ENCODE data around the gene SLC2A6. TPM values are rescaled to one million over a fixed set of nuclear protein-coding genes. Genes with fewer than 3 reads are reported as not detected.

The SLC2A6 gene
- total RNA-seq, 4 donors from 2014 or later: 0.95 to 10.7 (median 2.2) TPM

- H3K4me1 ChIP-seq: peaks cover 0 to 23% (median 0%) of the 10 kb centered on the region in 4 donors
- no peak for TF ChIP-seq CTCF (IDR thresholded peaks at IDR 0.05)
- TF ChIP-seq POLR2A (IDR thresholded peaks at IDR 0.05): no peak
- no peak within 1 kb of the TSS for H3K27ac ChIP-seq
Measured at GRCh38 chr9:133524679-133525228, 45.9 kb upstream of the SLC2A6 start, which contains the start of gene MYMK. Gene MYMK (minus strand): TSS chr9:133524959. CDS start chr9:133524844, 115 bp downstream.

DNA sequence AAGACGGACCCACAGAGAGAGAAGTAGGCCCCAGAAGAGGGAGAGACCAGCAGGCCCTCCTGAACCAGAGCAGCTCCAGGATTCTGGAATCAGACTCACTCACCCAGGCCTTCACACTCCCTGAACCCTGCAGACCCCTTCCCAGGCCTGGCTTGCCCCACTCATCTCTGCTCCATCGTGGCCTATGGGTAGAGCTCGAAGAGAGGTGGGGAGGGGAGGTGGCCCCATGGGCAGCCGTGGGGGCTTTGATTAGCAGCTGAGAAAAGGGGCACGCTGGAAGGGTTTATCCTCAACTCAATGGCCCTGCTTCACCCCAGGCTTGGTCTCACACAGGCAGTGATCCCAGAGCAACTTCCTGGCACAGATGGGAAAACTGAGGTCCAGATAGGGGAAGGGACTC is 45.2 kb upstream of the SLC2A6 start:
- no peak overlapping the region for H3K4me3 ChIP-seq
- H3K27ac ChIP-seq: no peak overlapping the region
- no peak for DNase-seq
- H3K27me3 ChIP-seq: no peaks in the 10 kb centered on the region
- H3K36me3 ChIP-seq: no peaks in the 10 kb centered on the region
- TF ChIP-seq CTCF (IDR thresholded peaks at IDR 0.05) (no peak), POLR2A (IDR thresholded peaks at IDR 0.05) (no peak)
- H3K4me1 ChIP-seq: peaks cover 0 to 23% (median 0%) of the 10 kb centered on the region in 4 donors
- no peaks in the 10 kb centered on the region for H3K9me3 ChIP-seq

More at GRCh38 chr9:133524679-133525228, 45.9 kb upstream of the SLC2A6 start, which contains the start of gene MYMK:
- H3K4me3 ChIP-seq: no peak within 1 kb of the TSS
- H3K36me3 ChIP-seq: no peaks in the 10 kb centered on the region
- no peaks in the 10 kb centered on the region for H3K9me3 ChIP-seq
- H3K27me3 ChIP-seq: no peaks in the 10 kb centered on the region
- no peak for DNase-seq

DNA sequence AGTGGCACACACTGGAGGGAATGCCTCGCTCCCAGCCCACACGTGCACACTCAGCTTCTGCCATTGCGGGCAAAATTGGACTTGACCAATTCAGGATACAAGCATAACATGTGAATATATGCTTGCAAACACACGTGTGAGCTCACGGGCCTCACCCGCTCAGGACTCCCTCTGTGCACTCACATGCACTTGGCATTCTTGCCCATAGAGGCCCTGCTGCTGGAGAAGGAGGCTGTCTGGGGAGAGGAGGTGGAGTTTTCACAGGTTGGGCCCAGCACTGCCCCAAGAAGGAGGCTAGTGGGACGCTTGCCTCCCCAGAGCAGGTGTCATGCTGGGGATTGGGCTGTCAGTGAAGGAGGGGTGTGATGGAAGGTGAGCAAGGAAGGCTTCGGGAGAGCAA is 44.2 kb upstream of the SLC2A6 start:
- no peak for DNase-seq
- Histone ChIP-seq H3K9me3 (no peaks in the 10 kb centered on the region), H3K27ac (no peak overlapping the region), H3K4me3 (no peak overlapping the region), H3K4me1 (peaks cover 0 to 15% (median 0%) of the 10 kb centered on the region in 4 donors), H3K36me3 (no peaks in the 10 kb centered on the region), H3K27me3 (no peaks in the 10 kb centered on the region)
- TF ChIP-seq POLR2A (IDR thresholded peaks at IDR 0.05) (no peak), CTCF (IDR thresholded peaks at IDR 0.05) (no peak)

- H3K4me1 ChIP-seq: peaks cover 0 to 12% (median 0%) of the 10 kb centered on the region in 4 donors
- no peaks in the 10 kb centered on the region for H3K27me3 ChIP-seq
- H3K27ac ChIP-seq: no peak overlapping the region
- no peak for TF ChIP-seq POLR2A (IDR thresholded peaks at IDR 0.05)
- no peak for TF ChIP-seq CTCF (IDR thresholded peaks at IDR 0.05)
- no peaks in the 10 kb centered on the region for H3K9me3 ChIP-seq
- H3K4me3 ChIP-seq: no peak overlapping the region
- no peak for DNase-seq
- H3K36me3 ChIP-seq: no peaks in the 10 kb centered on the region
Measured at GRCh38 chr9:133522073-133522910, 43.4 kb upstream of the SLC2A6 start.

DNA sequence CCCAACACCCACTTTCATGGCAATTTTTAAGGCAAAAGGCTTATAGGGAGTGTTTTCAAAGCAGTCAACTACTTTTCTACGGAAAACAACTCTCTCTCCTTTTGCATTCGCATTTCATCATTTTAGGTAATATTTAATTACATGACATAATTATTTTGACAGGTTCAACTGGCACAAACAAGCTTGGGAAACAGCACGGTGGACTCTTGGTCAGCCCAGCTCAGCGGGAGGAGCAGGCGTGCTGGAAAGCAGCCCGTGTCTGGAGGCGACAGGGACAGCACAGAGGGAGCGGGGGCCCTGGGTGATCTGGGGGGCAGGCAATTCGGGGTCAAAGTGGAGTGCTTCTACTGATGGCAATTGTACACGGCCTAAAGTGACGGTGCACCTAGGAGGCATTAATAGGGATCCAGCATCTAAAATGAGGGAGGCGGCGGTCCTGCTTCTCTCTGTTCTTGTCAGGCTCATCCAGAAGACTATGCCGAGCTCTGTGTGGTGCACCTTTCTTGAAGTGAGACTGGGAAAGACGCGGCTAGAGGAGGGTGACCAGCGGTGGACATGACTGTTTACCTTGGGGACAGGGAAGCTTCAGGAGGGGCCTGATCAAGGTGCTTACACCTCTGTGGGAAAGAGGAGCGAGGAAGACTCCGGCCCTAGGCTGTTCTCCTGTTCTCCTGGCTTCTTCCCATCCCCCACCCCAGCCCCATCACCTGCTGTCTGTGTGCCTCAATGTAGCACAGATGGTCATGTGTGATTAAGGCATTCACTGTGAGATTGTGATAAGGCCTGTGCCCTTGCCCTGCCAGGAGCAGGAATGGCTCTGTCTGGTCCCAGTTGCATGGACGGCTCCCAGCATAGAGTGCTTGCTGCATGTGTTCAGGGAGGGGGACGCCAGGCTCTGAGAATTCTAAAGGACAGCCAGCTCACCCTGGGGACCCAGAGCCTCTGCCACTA is 42.5 kb upstream of the SLC2A6 start:
- Histone ChIP-seq H3K9me3 (no peaks in the 10 kb centered on the region), H3K4me1 (peaks cover 0 to 3% (median 0%) of the 10 kb centered on the region in 4 donors), H3K27ac (no peak overlapping the region), H3K4me3 (no peak overlapping the region), H3K27me3 (no peaks in the 10 kb centered on the region), H3K36me3 (no peaks in the 10 kb centered on the region)
- no peak for DNase-seq
- TF ChIP-seq POLR2A (IDR thresholded peaks at IDR 0.05) (no peak), CTCF (IDR thresholded peaks at IDR 0.05) (no peak)
